ENCODE results near the gene HOXC10. TPM values are rescaled to one million over a fixed set of nuclear protein-coding genes. Genes with fewer than 3 reads are reported as not detected.
A peak's percentile ranks its signal among the peaks of the same experiment; 100 is the strongest.

Gene HOXC10
- total and polyA plus RNA-seq, 9 donors: 0.15 to 15.4 (median 2.0) TPM; not detected in 2

- intact Hi-C loops (cut with DNase I): loop anchor here in 3 of 4 donors (5.0 to 10.0 kb wide), 2 partner anchors 87 to 90 kb away; no protein-coding TSS in a partner anchor
Measured at GRCh38 chr12:54037360-54038283, 52.7 kb downstream of the HOXC10 start.

GRCh38 chr12:54038284-54038870, 53.4 kb downstream of the HOXC10 start:
- no peaks in the 10 kb centered on the region for H3K36me3 ChIP-seq
- intact Hi-C loops (cut with DNase I): loop anchor here in 3 of 4 donors (5.0 to 10.0 kb wide), 2 partner anchors 86 to 89 kb away; no protein-coding TSS in a partner anchor
- H3K27me3 ChIP-seq: no peaks in the 10 kb centered on the region
- no peaks in the 10 kb centered on the region for H3K9me3 ChIP-seq
- peak overlapping the region; percentile 22 to 86 for H3K27ac ChIP-seq
- peak; percentile 31 to 69 (median 45) for DNase-seq
- no peak for TF ChIP-seq CTCF (IDR thresholded peaks at IDR 0.05)
- TF ChIP-seq EP300 (IDR thresholded peaks at IDR 0.05): no peak
- no peak for TF ChIP-seq POLR2A (IDR thresholded peaks at IDR 0.05)
- no peak overlapping the region for H3K4me3 ChIP-seq
- WGBS, 3 donors: 9 to 18% (median 17%) methylated on average over 5 of the region's 5 CpGs
- peaks cover 26% of the 10 kb centered on the region for H3K4me1 ChIP-seq (ENCODE audit: insufficient read depth)

More at GRCh38 chr12:54037360-54038283, 52.7 kb downstream of the HOXC10 start:
- 21 to 48% (median 31%) methylated on average over 14 of the region's 14 CpGs for WGBS, 3 donors
- TF ChIP-seq POLR2A (IDR thresholded peaks at IDR 0.05) (no peak), EP300 (IDR thresholded peaks at IDR 0.05) (no peak), CTCF (IDR thresholded peaks at IDR 0.05) (no peak)
- peak in 2 of 5 donors; percentile 18 to 32 for DNase-seq
- no peak overlapping the region for H3K4me3 ChIP-seq
- peaks cover 22% of the 10 kb centered on the region for H3K4me1 ChIP-seq (ENCODE audit: insufficient read depth)
- H3K36me3 ChIP-seq: no peaks in the 10 kb centered on the region
- H3K27me3 ChIP-seq: no peaks in the 10 kb centered on the region
- no peaks in the 10 kb centered on the region for H3K9me3 ChIP-seq
- peak overlapping the region in 1 of 2 donors; percentile 86 for H3K27ac ChIP-seq

- intact Hi-C loops (cut with DNase I): loop anchor here in 3 of 4 donors (5.0 to 10.0 kb wide), 2 partner anchors 86 to 88 kb away; no protein-coding TSS in a partner anchor
- peaks cover 26% of the 10 kb centered on the region for H3K4me1 ChIP-seq (ENCODE audit: insufficient read depth)
- DNase-seq: peak; percentile 62 to 75 (median 70)
- no peaks in the 10 kb centered on the region for H3K27me3 ChIP-seq
- no peaks in the 10 kb centered on the region for H3K36me3 ChIP-seq
- TF ChIP-seq POLR2A (IDR thresholded peaks at IDR 0.05) (no peak), CTCF (IDR thresholded peaks at IDR 0.05) (no peak), EP300 (IDR thresholded peaks at IDR 0.05) (no peak)
- H3K27ac ChIP-seq: peak overlapping the region in 1 of 2 donors; percentile 86
- H3K9me3 ChIP-seq: no peaks in the 10 kb centered on the region
- WGBS, 3 donors: 30 to 37% (median 37%) methylated on average over 8 to 9 of the region's 9 CpGs
- H3K4me3 ChIP-seq: no peak overlapping the region
Measured at GRCh38 chr12:54038871-54039414, 54.0 kb downstream of the HOXC10 start.

Measured in ovary (tissue), 9 donors.